Measurements from ENCODE around the gene TESK2. TPM values are rescaled to one million over a fixed set of nuclear protein-coding genes. Genes with fewer than 3 reads are reported as not detected.

The TESK2 gene
- total and polyA plus RNA-seq, 2 of the 13 experiments (the other 11 are each of a cell fraction or from before 2014, with no cell fraction given) = 5.5 to 9.6 TPM

DNA sequence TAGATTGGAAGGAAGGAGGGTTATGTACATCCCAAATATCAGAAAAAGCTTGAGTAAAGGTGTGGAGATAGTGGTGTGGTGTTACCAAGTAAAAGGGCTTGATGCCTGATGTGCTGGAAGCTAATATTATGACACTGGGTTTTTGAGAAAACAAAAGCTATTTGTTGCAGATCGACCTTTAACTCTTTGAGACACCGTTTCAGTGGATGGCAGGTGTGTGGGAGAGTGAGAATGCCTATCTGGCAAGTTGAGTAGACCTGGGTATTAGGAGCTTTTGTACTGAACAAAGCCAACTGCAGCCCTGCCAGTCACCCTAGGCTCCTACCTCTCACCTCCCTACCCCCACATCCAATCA, 10.5 kb upstream of the TESK2 start:
- peak; percentile 2; the same call in 2 of the 3 replicates for ATAC-seq
- Histone ChIP-seq H3K4me2 (ENCODE audit: low read depth, low read length) (peak overlapping the region; percentile 95), H3K79me2 (ENCODE audit: insufficient read depth, low read length) (peaks cover 31% of the 10 kb centered on the region), H3K4me1 (ENCODE audit: insufficient read depth, low read length) (peaks cover 43% of the 10 kb centered on the region), H4K20me1 (ENCODE audit: insufficient read depth, low read length) (no peaks in the 10 kb centered on the region; the same call in 1 of the 2 replicates), H3K27me3 (ENCODE audit: control insufficient read depth in 1 of 2, insufficient read depth in 2 of 2, low read length in 2 of 2) (no peaks in the 10 kb centered on the region; a peak in 1 of 5 replicates), H3K27ac (ENCODE audit: extremely low read length, insufficient read depth, low read length) (peak overlapping the region; percentile 90), H3K9me3 (ENCODE audit: low read length) (no peaks in the 10 kb centered on the region), H3K4me3 (replicated peaks in 1 of 3; ENCODE audit: insufficient read depth in 1 of 3, low read depth in 2 of 3, low read length in 3 of 3) (peak overlapping the region; percentile 57 to 83 (median 74)), H3K9ac (ENCODE audit: insufficient read depth, low read depth, low read length) (peak overlapping the region; percentile 82), H2AFZ (ENCODE audit: low read length) (no peak overlapping the region), H3K36me3 (replicated peaks in 1 of 2; ENCODE audit: control insufficient read depth in 1 of 2, insufficient read depth in 2 of 2, low read length in 2 of 2) (peaks cover 1 to 4% of the 10 kb centered on the region in 2 experiments; a peak in 2 of 5 replicates)
- intact Hi-C loops (cut with micrococcal nuclease; ENCODE audit: unreplicated experiment) = no loop called here
- DNase-seq (ENCODE audit: low spot score) = no peak
- ChIA-PET POLR2A (interaction anchor here (0.8 to 5.3 kb wide), 15 partner anchors 9 to 198 kb away, joined by 3 to 144 read pairs (median 9); partner anchors contain the start of genes AKR1A1, MUTYH, NASP and PRDX1), CTCF (ENCODE audit: low intra/inter-chr PET ratio, low total read pairs) (no interaction called here)
- 0% methylated on average over 2 of the region's 2 CpGs for WGBS (ENCODE audit: low lambda C conversion rate)
- peak; percentile 44 for FAIRE-seq
- BruUV-seq (replicated peaks) = no TSS peak
- in situ Hi-C loops (cut with HindIII; ENCODE audit: extremely low pct_ligation_motif_present, low pct_unique_long_range_greater_than_20kb) = no loop called here
- TF ChIP-seq FOXJ3 (CRISPR knock-in tag; IDR thresholded peaks at IDR 0.05; ENCODE audit: borderline replicate concordance) (no peak), ZNF563 (CRISPR knock-in tag; IDR thresholded peaks at IDR 0.05) (no peak), CEBPG (CRISPR knock-in tag; IDR thresholded peaks at IDR 0.05) (no peak), HNRNPL (IDR thresholded peaks at IDR 0.05; ENCODE audit: low read depth, low read length) (0 out of 2 replicates have a peak, but pooled peaks have one; percentile 27), ZNF333 (CRISPR knock-in tag; IDR thresholded peaks at IDR 0.05; ENCODE audit: borderline replicate concordance) (no peak), ZNF256 (CRISPR knock-in tag; conservative IDR thresholded peaks at IDR 0.05) (no peak), ZNF446 (CRISPR knock-in tag; IDR thresholded peaks at IDR 0.05) (no peak), PHF8 (CRISPR knock-in tag; IDR thresholded peaks at IDR 0.05) (peak; percentile 30; the same call in 1 of the 2 replicates), SMARCC2 (IDR thresholded peaks at IDR 0.05) (no peak), ZNF431 (CRISPR knock-in tag; IDR thresholded peaks at IDR 0.05; ENCODE audit: borderline replicate concordance, low read depth) (no peak), ASH2L (IDR thresholded peaks at IDR 0.05; ENCODE audit: insufficient read length, low read depth, low read length) (no peak), SRF (IDR thresholded peaks at IDR 0.05; ENCODE audit: low read depth, low read length) (no peak), ERF (CRISPR knock-in tag; IDR thresholded peaks at IDR 0.05) (no peak), ZNF263 (CRISPR knock-in tag; IDR thresholded peaks at IDR 0.05) (no peak), SOX13 (IDR thresholded peaks at IDR 0.05) (no peak), SOX13 (CRISPR knock-in tag; conservative IDR thresholded peaks at IDR 0.05 in 1 of 2, IDR thresholded peaks at IDR 0.05 in 1 of 2) (peak in 1 of 2 experiments; percentile 52; a peak in 1 of 4 replicates), SUZ12 (IDR thresholded peaks at IDR 0.05; ENCODE audit: low read depth, low read length) (no peak)
- TF ChIP-seq, protein P1, sequence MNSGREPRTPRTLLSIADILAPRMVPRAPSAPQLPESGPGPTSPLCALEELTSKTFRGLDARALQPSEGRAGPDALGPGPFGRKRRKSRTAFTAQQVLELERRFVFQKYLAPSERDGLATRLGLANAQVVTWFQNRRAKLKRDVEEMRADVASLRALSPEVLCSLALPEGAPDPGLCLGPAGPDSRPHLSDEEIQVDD (CRISPR knock-in tag; IDR thresholded peaks at IDR 0.05; ENCODE audit: borderline replicate concordance) = no peak
- TF ChIP-seq, protein P2, sequence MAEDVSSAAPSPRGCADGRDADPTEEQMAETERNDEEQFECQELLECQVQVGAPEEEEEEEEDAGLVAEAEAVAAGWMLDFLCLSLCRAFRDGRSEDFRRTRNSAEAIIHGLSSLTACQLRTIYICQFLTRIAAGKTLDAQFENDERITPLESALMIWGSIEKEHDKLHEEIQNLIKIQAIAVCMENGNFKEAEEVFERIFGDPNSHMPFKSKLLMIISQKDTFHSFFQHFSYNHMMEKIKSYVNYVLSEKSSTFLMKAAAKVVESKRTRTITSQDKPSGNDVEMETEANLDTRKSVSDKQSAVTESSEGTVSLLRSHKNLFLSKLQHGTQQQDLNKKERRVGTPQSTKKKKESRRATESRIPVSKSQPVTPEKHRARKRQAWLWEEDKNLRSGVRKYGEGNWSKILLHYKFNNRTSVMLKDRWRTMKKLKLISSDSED (CRISPR knock-in tag; IDR thresholded peaks at IDR 0.05) = no peak
- TF ChIP-seq, protein P3, sequence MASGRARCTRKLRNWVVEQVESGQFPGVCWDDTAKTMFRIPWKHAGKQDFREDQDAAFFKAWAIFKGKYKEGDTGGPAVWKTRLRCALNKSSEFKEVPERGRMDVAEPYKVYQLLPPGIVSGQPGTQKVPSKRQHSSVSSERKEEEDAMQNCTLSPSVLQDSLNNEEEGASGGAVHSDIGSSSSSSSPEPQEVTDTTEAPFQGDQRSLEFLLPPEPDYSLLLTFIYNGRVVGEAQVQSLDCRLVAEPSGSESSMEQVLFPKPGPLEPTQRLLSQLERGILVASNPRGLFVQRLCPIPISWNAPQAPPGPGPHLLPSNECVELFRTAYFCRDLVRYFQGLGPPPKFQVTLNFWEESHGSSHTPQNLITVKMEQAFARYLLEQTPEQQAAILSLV (CRISPR knock-in tag; IDR thresholded peaks at IDR 0.05; ENCODE audit: borderline replicate concordance) = no peak
- TF ChIP-seq, protein P4, sequence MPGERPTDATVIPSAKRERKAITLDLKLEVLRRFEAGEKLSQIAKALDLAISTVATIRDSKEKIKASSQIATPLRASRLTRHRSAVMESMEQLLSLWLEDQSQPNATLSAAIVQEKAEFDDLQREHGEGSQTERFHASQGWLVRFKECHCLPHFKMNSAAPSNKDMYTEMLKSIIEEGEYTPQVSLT (CRISPR knock-in tag; IDR thresholded peaks at IDR 0.05; ENCODE audit: borderline replicate concordance, low read depth) = no peak
- TF ChIP-seq, protein P5, sequence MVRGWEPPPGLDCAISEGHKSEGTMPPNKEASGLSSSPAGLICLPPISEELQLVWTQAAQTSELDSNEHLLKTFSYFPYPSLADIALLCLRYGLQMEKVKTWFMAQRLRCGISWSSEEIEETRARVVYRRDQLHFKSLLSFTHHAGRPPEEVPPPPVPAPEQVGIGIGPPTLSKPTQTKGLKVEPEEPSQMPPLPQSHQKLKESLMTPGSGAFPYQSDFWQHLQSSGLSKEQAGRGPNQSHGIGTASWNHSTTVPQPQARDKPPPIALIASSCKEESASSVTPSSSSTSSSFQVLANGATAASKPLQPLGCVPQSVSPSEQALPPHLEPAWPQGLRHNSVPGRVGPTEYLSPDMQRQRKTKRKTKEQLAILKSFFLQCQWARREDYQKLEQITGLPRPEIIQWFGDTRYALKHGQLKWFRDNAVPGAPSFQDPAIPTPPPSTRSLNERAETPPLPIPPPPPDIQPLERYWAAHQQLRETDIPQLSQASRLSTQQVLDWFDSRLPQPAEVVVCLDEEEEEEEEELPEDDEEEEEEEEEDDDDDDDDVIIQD (CRISPR knock-in tag; IDR thresholded peaks at IDR 0.05; ENCODE audit: low read depth) = peak; percentile 13; the same call in 1 of the 2 replicates
